GM19324 (cell line): ENCODE data around the gene PAK5.

Experiments
- ATAC-seq: cut with Tn5 transposase; IDR thresholded peaks from one replicate; pipeline ENCODE4 v1.9.1; 2021; ENCODE audit warnings: mild to moderate bottlenecking, moderate library complexity; ENCODE audit not compliant: unreplicated experiment, low FRiP score

Gene PAK5

GRCh38 chr20:9838378-9839295, at the start of gene PAK5:
PAK5 (minus strand) TSS chr20:9839076; CDS start chr20:9644328, 194,748 bp downstream.
- ATAC-seq: no peak

GRCh38 chr20:9887706-9888105, 48.8 kb upstream of the PAK5 start:
- no peak for ATAC-seq

GRCh38 chr20:9886227-9886626, 47.4 kb upstream of the PAK5 start:
- no peak for ATAC-seq

GRCh38 chr20:9884666-9885065, 45.8 kb upstream of the PAK5 start:
- ATAC-seq: no peak

- ATAC-seq: no peak
These were observed 45.2 kb upstream of the PAK5 start for GRCh38 chr20:9884061-9884460.

- no peak for ATAC-seq
These were observed 39.1 kb upstream of the PAK5 start for GRCh38 chr20:9877932-9878495.

GRCh38 chr20:9867196-9867980, 28.5 kb upstream of the PAK5 start:
- ATAC-seq: no peak

GRCh38 chr20:9852566-9852965, 13.7 kb upstream of the PAK5 start:
- ATAC-seq: no peak

- no peak for ATAC-seq
These were observed 750 bp upstream of the PAK5 start for GRCh38 chr20:9839626-9840025.

GRCh38 chr20:9838035-9838377, 870 bp downstream of the PAK5 start:
- no peak for ATAC-seq

GRCh38 chr20:9837634-9838033, 1.2 kb downstream of the PAK5 start:
- no peak for ATAC-seq

- ATAC-seq: no peak
These were observed 3.6 kb downstream of the PAK5 start for GRCh38 chr20:9835302-9835701.

GRCh38 chr20:9831032-9831431, 7.8 kb downstream of the PAK5 start:
- no peak for ATAC-seq

GRCh38 chr20:9829835-9830234, 9.0 kb downstream of the PAK5 start:
- ATAC-seq: no peak

GRCh38 chr20:9817654-9818053, 21.2 kb downstream of the PAK5 start:
- ATAC-seq: no peak

GRCh38 chr20:9815632-9816031, 23.2 kb downstream of the PAK5 start:
- no peak for ATAC-seq

- ATAC-seq: no peak
These were observed 28.1 kb downstream of the PAK5 start for GRCh38 chr20:9810738-9811137.

- ATAC-seq: no peak
These were observed 29.6 kb downstream of the PAK5 start for GRCh38 chr20:9809271-9809670.

GRCh38 chr20:9808166-9808565, 30.7 kb downstream of the PAK5 start:
- no peak for ATAC-seq

- ATAC-seq: no peak
These were observed 31.7 kb downstream of the PAK5 start for GRCh38 chr20:9807136-9807535.

GRCh38 chr20:9800421-9800820, 38.5 kb downstream of the PAK5 start:
- ATAC-seq: no peak
